ENCODE data around the gene IRX4. TPM values are rescaled to one million over a fixed set of nuclear protein-coding genes. Genes with fewer than 3 reads are reported as not detected.

Gene IRX4
- total RNA-seq, 4 donors from 2014 or later = 0.78 to 1.7 TPM; not detected in 2

GRCh38 chr5:1897816-1898450 lies 15.2 kb upstream of the IRX4 start:
- H3K9me3 ChIP-seq = no peaks in the 10 kb centered on the region
- no peak overlapping the region for H3K27ac ChIP-seq
- no peak for DNase-seq
- no peak overlapping the region for H3K4me3 ChIP-seq
- no peaks in the 10 kb centered on the region for H3K4me1 ChIP-seq
- no peaks in the 10 kb centered on the region for H3K36me3 ChIP-seq
- H3K27me3 ChIP-seq = no peaks in the 10 kb centered on the region
- intact Hi-C loops (cut with DNase I; ENCODE audit: low total_unique reads) = no loop called here
- no peak for TF ChIP-seq CTCF (IDR thresholded peaks at IDR 0.05 in 4 of 5, conservative IDR thresholded peaks at IDR 0.05 in 1 of 5)
- TF ChIP-seq POLR2A (IDR thresholded peaks at IDR 0.05) = no peak
- no peak for ATAC-seq
- in situ Hi-C loops (cut with MboI; ENCODE audit: low sequenced_read_pairs in 4 of 4) = no loop called here

- H3K4me3 ChIP-seq = no peak overlapping the region
- no peak overlapping the region for H3K27ac ChIP-seq
- no peak for TF ChIP-seq POLR2A (IDR thresholded peaks at IDR 0.05)
- no peak for TF ChIP-seq CTCF (IDR thresholded peaks at IDR 0.05 in 4 of 5, conservative IDR thresholded peaks at IDR 0.05 in 1 of 5)
- H3K9me3 ChIP-seq = no peaks in the 10 kb centered on the region
- no peaks in the 10 kb centered on the region for H3K27me3 ChIP-seq
- ATAC-seq = no peak
- in situ Hi-C loops (cut with MboI; ENCODE audit: low sequenced_read_pairs in 4 of 4) = no loop called here
- intact Hi-C loops (cut with DNase I; ENCODE audit: low total_unique reads) = no loop called here
- H3K36me3 ChIP-seq = no peaks in the 10 kb centered on the region
- no peaks in the 10 kb centered on the region for H3K4me1 ChIP-seq
- DNase-seq = no peak
These were observed 14.7 kb upstream of the IRX4 start for GRCh38 chr5:1897386-1897785.

GRCh38 chr5:1896602-1897376 lies 14.1 kb upstream of the IRX4 start:
- TF ChIP-seq CTCF (IDR thresholded peaks at IDR 0.05 in 4 of 5, conservative IDR thresholded peaks at IDR 0.05 in 1 of 5) (no peak), POLR2A (IDR thresholded peaks at IDR 0.05) (no peak)
- DNase-seq (no peak), ATAC-seq (no peak)
- intact Hi-C loops (cut with DNase I; ENCODE audit: low total_unique reads) = no loop called here
- in situ Hi-C loops (cut with MboI; ENCODE audit: low sequenced_read_pairs in 4 of 4) = no loop called here
- Histone ChIP-seq H3K27ac (no peak overlapping the region), H3K27me3 (no peaks in the 10 kb centered on the region), H3K36me3 (no peaks in the 10 kb centered on the region), H3K4me1 (no peaks in the 10 kb centered on the region), H3K9me3 (no peaks in the 10 kb centered on the region), H3K4me3 (no peak overlapping the region)

- Histone ChIP-seq H3K9me3 (no peaks in the 10 kb centered on the region), H3K27me3 (no peaks in the 10 kb centered on the region), H3K4me3 (no peak overlapping the region), H3K4me1 (no peaks in the 10 kb centered on the region), H3K27ac (no peak overlapping the region), H3K36me3 (no peaks in the 10 kb centered on the region)
- intact Hi-C loops (cut with DNase I; ENCODE audit: low total_unique reads) (no loop called here), in situ Hi-C loops (cut with MboI; ENCODE audit: low sequenced_read_pairs in 4 of 4) (no loop called here)
- DNase-seq (no peak), ATAC-seq (no peak)
- TF ChIP-seq POLR2A (IDR thresholded peaks at IDR 0.05) (no peak), CTCF (IDR thresholded peaks at IDR 0.05 in 4 of 5, conservative IDR thresholded peaks at IDR 0.05 in 1 of 5) (no peak)
These were observed 13.2 kb upstream of the IRX4 start for GRCh38 chr5:1895739-1896420.

All from gastrocnemius medialis (tissue), 4 donors.